Measurements from ENCODE around the gene CTXND1. TPM values are rescaled to one million over a fixed set of nuclear protein-coding genes. Genes with fewer than 3 reads are reported as not detected.
A peak's percentile ranks its signal among the peaks of the same experiment; 100 is the strongest.

Gene CTXND1
- total RNA-seq, 1 experiment from 2014 or later = not detected

- H4K8ac ChIP-seq (replicated peaks; ENCODE audit: insufficient read length, low read depth, low read length) = no peak overlapping the region
- H3K14ac ChIP-seq (ENCODE audit: insufficient read depth, low read length) = no peak overlapping the region
- H4K20me1 ChIP-seq (ENCODE audit: control insufficient read depth, insufficient read depth, insufficient read length) = no peaks in the 10 kb centered on the region
- Mint-ChIP-seq H3K4me3 (no peak overlapping the region), H3K27ac (peak overlapping the region in 2 of 3 experiments; percentile 23 to 51; a peak in 1 of 7 replicates), H3K4me1 (peaks cover 22% of the 10 kb centered on the region in 2 experiments), H3K9me3 (peaks cover 5 to 7% of the 10 kb centered on the region in 2 experiments), H3K36me3 (ENCODE audit: insufficient read depth in 1 of 3, low read depth in 3 of 3) (no peaks in the 10 kb centered on the region), H3K27me3 (ENCODE audit: low read depth) (no peaks in the 10 kb centered on the region; the same call in 1 of the 2 replicates)
- WGBS (ENCODE audit: extremely low coverage, insufficient read length, low lambda C conversion rate) = no CpG with 5 or more reads among the region's 12 CpGs
- no peaks in the 10 kb centered on the region for H3K79me2 ChIP-seq (ENCODE audit: insufficient read depth, low read length)
- H2BK20ac ChIP-seq (ENCODE audit: low read depth, low read length, poor library complexity, severe bottlenecking) = no peak overlapping the region
- no peak overlapping the region for H3K4ac ChIP-seq (ENCODE audit: low read depth, low read length)
- H3K79me1 ChIP-seq (ENCODE audit: insufficient read depth, low read depth, low read length, poor library complexity, severe bottlenecking) = no peaks in the 10 kb centered on the region
- no peak overlapping the region for H3K4me2 ChIP-seq (ENCODE audit: insufficient read depth, insufficient read length, low read length)
- no peak overlapping the region for H3K27ac ChIP-seq (ENCODE audit: insufficient read length, low read depth, low read length)
- no peak overlapping the region for H3K9ac ChIP-seq (ENCODE audit: extremely low read depth, insufficient read length, low read length)
- H2AK5ac ChIP-seq (ENCODE audit: insufficient read length, low read length) = no peak overlapping the region
- no peak overlapping the region for H2BK120ac ChIP-seq (ENCODE audit: low read depth, low read length, poor library complexity, severe bottlenecking)
- no peak overlapping the region for H2BK15ac ChIP-seq (ENCODE audit: low read depth, low read length)
- H3K18ac ChIP-seq (ENCODE audit: insufficient read length, low read depth, low read length) = no peak overlapping the region
- no peaks in the 10 kb centered on the region for H3K27me3 ChIP-seq (ENCODE audit: insufficient read depth, low read length)
- H4K5ac ChIP-seq (ENCODE audit: insufficient read length, low read depth, low read length) = no peak overlapping the region
- no peak overlapping the region for H2AFZ ChIP-seq (ENCODE audit: low read length)
- no peaks in the 10 kb centered on the region for H3K9me3 ChIP-seq (ENCODE audit: control insufficient read depth, low read depth, low read length)
- H3K23ac ChIP-seq (ENCODE audit: insufficient read length, low read depth, low read length) = no peak overlapping the region
- H3K23me2 ChIP-seq (ENCODE audit: insufficient read length, low read depth, low read length, poor library complexity, severe bottlenecking) = no peaks in the 10 kb centered on the region
- H3T11ph ChIP-seq (ENCODE audit: low read length) = no peak overlapping the region
- H4K91ac ChIP-seq (ENCODE audit: insufficient read length, low read depth, low read length) = no peak overlapping the region
- no peaks in the 10 kb centered on the region for H3K4me1 ChIP-seq (ENCODE audit: insufficient read depth, low read length)
- no peak overlapping the region for H3K56ac ChIP-seq (ENCODE audit: insufficient read length, low read depth, low read length)
- TF ChIP-seq, protein P1, sequence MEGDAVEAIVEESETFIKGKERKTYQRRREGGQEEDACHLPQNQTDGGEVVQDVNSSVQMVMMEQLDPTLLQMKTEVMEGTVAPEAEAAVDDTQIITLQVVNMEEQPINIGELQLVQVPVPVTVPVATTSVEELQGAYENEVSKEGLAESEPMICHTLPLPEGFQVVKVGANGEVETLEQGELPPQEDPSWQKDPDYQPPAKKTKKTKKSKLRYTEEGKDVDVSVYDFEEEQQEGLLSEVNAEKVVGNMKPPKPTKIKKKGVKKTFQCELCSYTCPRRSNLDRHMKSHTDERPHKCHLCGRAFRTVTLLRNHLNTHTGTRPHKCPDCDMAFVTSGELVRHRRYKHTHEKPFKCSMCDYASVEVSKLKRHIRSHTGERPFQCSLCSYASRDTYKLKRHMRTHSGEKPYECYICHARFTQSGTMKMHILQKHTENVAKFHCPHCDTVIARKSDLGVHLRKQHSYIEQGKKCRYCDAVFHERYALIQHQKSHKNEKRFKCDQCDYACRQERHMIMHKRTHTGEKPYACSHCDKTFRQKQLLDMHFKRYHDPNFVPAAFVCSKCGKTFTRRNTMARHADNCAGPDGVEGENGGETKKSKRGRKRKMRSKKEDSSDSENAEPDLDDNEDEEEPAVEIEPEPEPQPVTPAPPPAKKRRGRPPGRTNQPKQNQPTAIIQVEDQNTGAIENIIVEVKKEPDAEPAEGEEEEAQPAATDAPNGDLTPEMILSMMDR (conservative IDR thresholded peaks at IDR 0.05) = no peak
- DNase-seq = no peak
- no peak overlapping the region for H2BK12ac ChIP-seq (ENCODE audit: insufficient read length, low read depth, low read length)
- no peak overlapping the region for H2BK5ac ChIP-seq (ENCODE audit: insufficient read length, low read length)
Observed at GRCh38 chr15:80210611-80211573, 41.1 kb downstream of the CTXND1 start.
